SK-N-MC (cell line): ENCODE measurements around the gene HIP1.
"Not testable (repeated sequence)": the region's sequence is repeated elsewhere in the genome, so short reads cannot be mapped to it uniquely, and the experiment has no call there.

Source experiments
- EZH2 ChIP-seq: fragments of 200-600 bp; sonication (generic); IDR thresholded peaks from one replicate; pipeline ENCODE4 v1.6.1; 2017; ENCODE audit warnings: antibody characterized with exemption
- FOXP2 ChIP-seq: optimal IDR thresholded peaks from 2 replicates; pipeline ENCODE3; 2011; ENCODE audit warnings: mild to moderate bottlenecking, moderate library complexity; ENCODE audit not compliant: insufficient read depth; ENCODE audit errors: extremely low read length, control extremely low read depth
- POLR2AphosphoS5 ChIP-seq: IDR thresholded peaks from 2 replicates; pipeline ENCODE4 v1.6.1; 2012; ENCODE audit warnings: mild to moderate bottlenecking, low read depth, low read length, borderline replicate concordance

DNA sequence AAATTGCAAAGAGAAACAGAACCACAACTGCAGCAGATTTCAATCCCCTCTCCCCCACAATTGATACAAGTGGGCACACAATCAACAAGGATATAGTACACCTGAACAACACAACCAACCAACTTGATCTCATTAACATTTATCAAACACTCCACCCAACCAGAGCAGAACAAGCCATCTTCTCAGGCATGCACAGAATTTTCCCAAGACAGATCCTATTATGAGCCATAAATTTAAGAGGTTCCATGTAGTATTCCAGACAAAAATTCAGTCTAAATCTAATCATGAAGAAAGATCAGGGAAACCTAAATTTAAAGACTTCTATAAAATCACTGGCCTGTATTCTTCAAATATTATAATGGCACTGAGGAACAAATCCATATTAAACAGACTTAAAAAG, 217.0 kb downstream of the HIP1 start:
- not testable (repeated sequence) for TF ChIP-seq EZH2, POLR2AphosphoS5, FOXP2
